Tibial nerve (tissue), 4 donors: ENCODE data around the gene NFATC1. TPM values are rescaled to one million over a fixed set of nuclear protein-coding genes. Genes with fewer than 3 reads are reported as not detected.

Experiments
- DNase-seq, 2 donors: peaks; one replicate each; pipeline ENCODE4 v3.0.0-alpha.2; 2019; ENCODE audit warnings: low spot score in 2 of 2
- H3K27ac ChIP-seq, 4 donors: fragments of 200-600 bp; sonication (generic) in 3 of 4; one replicate each; pipeline ENCODE4 v1.5.1; 2017 to 2019; ENCODE audit warnings: mild to moderate bottlenecking in 1 of 4
- H3K27me3 ChIP-seq, 2 donors: fragments of 200-600 bp; sonication (generic) in 1 of 2; one replicate each; pipeline versions ENCODE4 v1.5.1 to v1.6.0; 2017 to 2019
- H3K36me3 ChIP-seq, 3 donors: fragments of 200-600 bp; sonication (generic); one replicate each; pipeline ENCODE4 v1.5.1; 2018 to 2019
- H3K4me1 ChIP-seq, 4 donors: fragments of 200-600 bp; sonication (generic) in 3 of 4; one replicate each; pipeline ENCODE4 v1.5.1; 2017 to 2019
- H3K4me3 ChIP-seq, 4 donors: fragments of 200-600 bp; sonication (generic) in 3 of 4; one replicate each; pipeline ENCODE4 v1.5.1; 2017 to 2019; ENCODE audit warnings: mild to moderate bottlenecking in 1 of 4, moderate library complexity in 1 of 4
- H3K9me3 ChIP-seq, 4 donors: fragments of 200-600 bp; sonication (generic) in 3 of 4; one replicate each; pipeline ENCODE4 v1.5.1; 2017 to 2019
- EP300 ChIP-seq, 2 donors: sonication (generic); formaldehyde crosslinking; IDR thresholded peaks; one replicate each; pipeline ENCODE4 v1.6.1; 2017; ENCODE audit warnings: antibody characterized with exemption in 2 of 2, mild to moderate bottlenecking in 1 of 2
- POLR2A ChIP-seq, 2 donors: fragments of 450-650 bp; IDR thresholded peaks; one replicate each; pipeline ENCODE4 v1.6.1; 2017; ENCODE audit warnings: antibody characterized with exemption in 2 of 2, mild to moderate bottlenecking in 2 of 2, moderate library complexity in 2 of 2
- WGBS, 2 donors: methylation state at CpG; one replicate each; pipeline ENCODE4 v1.1.5; 2018; 5-methylcytosine and 5-hydroxymethylcytosine counted together
- total RNA-seq, 4 donors: library from RNA; depleted of rRNA; stranded (reverse); fragments of >200 nt; gene quantifications; one replicate each; pipeline ENCODE4 v1.1.0, GENCODE V29; 2016
- TF ChIP-seq, protein P1 (sequence below), 5 experiments: fragments of 200-600 bp in 3 of 5; fragments of 450-650 bp in 2 of 5; sonication (generic) in 3 of 5; IDR thresholded peaks; one replicate each; pipeline ENCODE4 v1.5.1; 2016 to 2019; ENCODE audit warnings: antibody characterized with exemption in 5 of 5, mild to moderate bottlenecking in 3 of 5, moderate library complexity in 2 of 5

Gene NFATC1
- total RNA-seq, 4 donors from 2014 or later = 33.7 to 48.6 (median 37.8) TPM

DNA sequence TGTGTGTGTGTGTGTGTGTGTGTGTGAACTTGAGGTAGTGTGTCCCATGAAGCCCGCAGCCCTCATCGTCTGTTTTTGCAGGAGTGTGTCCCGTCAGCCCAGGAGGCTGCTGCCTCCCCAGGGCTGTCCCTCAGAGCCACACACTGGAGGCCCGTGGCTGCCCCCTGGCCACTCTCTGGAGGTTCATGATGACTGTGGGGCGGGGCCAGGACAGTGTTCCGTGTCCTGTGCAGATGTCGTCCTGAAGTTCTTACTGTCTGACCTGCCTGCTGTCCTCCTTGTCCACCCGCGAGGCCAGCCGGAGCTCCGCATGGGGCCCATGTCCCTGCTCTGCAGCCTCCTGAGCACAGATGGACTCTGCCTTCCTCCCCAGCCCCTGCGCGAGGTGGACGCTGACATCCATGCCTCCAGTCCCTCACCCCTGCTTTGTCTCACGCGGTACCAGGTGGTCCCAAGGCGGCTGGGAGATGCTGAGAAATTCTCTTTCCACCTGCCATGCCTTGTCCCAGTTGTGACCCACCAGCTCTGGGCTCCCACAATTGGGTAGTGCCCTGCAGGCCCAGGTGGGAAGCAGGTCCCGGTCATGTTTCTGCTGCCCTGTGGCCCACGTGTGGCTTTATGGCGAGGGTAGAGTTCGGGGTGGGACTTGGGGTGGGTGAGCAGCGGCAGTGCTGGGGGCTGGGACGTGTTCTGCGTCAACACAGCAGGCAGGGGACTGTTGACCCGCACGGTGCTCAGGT lies 92.8 kb downstream of the NFATC1 start:
- no peak overlapping the region for H3K4me3 ChIP-seq
- H3K27me3 ChIP-seq = no peaks in the 10 kb centered on the region
- 86 to 89% methylated on average over 26 of the region's 26 CpGs for WGBS, 2 donors
- peaks cover 0 to 31% (median 8%) of the 10 kb centered on the region in 4 donors for H3K4me1 ChIP-seq
- H3K9me3 ChIP-seq = no peaks in the 10 kb centered on the region
- H3K27ac ChIP-seq = no peak overlapping the region
- TF ChIP-seq, protein P1, sequence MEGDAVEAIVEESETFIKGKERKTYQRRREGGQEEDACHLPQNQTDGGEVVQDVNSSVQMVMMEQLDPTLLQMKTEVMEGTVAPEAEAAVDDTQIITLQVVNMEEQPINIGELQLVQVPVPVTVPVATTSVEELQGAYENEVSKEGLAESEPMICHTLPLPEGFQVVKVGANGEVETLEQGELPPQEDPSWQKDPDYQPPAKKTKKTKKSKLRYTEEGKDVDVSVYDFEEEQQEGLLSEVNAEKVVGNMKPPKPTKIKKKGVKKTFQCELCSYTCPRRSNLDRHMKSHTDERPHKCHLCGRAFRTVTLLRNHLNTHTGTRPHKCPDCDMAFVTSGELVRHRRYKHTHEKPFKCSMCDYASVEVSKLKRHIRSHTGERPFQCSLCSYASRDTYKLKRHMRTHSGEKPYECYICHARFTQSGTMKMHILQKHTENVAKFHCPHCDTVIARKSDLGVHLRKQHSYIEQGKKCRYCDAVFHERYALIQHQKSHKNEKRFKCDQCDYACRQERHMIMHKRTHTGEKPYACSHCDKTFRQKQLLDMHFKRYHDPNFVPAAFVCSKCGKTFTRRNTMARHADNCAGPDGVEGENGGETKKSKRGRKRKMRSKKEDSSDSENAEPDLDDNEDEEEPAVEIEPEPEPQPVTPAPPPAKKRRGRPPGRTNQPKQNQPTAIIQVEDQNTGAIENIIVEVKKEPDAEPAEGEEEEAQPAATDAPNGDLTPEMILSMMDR (IDR thresholded peaks at IDR 0.05) = no peak
- TF ChIP-seq EP300 (IDR thresholded peaks at IDR 0.05) = no peak
- TF ChIP-seq POLR2A (IDR thresholded peaks at IDR 0.05) = no peak
- DNase-seq = no peak
- H3K36me3 ChIP-seq = peaks cover 0 to 70% (median 8%) of the 10 kb centered on the region in 3 donors

DNA sequence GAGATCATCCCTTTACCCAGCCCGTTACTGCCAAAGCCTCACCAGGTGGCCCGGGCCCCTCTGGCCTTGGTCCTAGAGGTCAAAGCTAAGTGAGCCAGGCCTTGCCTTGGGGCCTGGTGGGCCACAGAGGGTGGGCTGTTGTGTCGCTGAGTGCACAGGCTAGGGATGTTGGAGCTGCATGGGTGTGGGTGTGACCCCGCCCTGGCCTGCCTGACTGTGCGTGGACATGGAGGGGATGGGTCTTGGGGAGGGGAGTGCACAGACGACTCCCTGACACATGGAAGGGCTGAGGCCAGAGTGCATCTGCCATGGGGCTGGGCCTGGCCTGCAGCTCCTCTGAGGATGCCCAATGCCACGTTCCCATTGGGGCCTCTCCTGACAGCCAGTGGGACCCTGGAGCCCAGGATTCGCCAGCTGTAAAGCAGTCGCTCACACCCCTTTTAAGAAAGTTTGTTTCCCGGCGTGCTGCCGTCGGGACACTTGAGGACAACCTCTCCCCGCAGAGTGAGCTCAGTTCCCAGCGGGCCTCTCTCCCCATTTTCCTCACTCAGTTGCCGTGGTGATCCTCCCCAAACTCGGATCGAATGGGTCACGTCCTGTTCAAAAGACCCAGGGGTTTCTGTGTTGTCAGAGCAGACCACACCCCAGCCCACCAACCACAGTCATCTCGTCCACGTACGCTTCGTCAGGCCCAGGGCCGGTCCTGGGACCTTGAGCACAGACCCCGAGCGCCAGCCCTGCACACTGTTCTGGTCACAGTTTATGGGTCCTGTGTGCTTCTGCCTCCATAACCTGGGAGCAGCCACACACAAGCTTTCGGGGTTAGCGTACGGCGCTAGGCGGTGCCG lies 93.5 kb downstream of the NFATC1 start:
- DNase-seq = no peak
- H3K36me3 ChIP-seq = peaks cover 0 to 77% (median 8%) of the 10 kb centered on the region in 3 donors
- H3K27me3 ChIP-seq = no peaks in the 10 kb centered on the region
- H3K4me3 ChIP-seq = no peak overlapping the region
- peaks cover 0 to 24% (median 8%) of the 10 kb centered on the region in 4 donors for H3K4me1 ChIP-seq
- no peak overlapping the region for H3K27ac ChIP-seq
- TF ChIP-seq, protein P1 (IDR thresholded peaks at IDR 0.05) = no peak
- TF ChIP-seq POLR2A (IDR thresholded peaks at IDR 0.05) = no peak
- TF ChIP-seq EP300 (IDR thresholded peaks at IDR 0.05) = no peak
- H3K9me3 ChIP-seq = no peaks in the 10 kb centered on the region
- WGBS, 2 donors = 91 to 94% methylated on average over 26 to 30 of the region's 32 CpGs

DNA sequence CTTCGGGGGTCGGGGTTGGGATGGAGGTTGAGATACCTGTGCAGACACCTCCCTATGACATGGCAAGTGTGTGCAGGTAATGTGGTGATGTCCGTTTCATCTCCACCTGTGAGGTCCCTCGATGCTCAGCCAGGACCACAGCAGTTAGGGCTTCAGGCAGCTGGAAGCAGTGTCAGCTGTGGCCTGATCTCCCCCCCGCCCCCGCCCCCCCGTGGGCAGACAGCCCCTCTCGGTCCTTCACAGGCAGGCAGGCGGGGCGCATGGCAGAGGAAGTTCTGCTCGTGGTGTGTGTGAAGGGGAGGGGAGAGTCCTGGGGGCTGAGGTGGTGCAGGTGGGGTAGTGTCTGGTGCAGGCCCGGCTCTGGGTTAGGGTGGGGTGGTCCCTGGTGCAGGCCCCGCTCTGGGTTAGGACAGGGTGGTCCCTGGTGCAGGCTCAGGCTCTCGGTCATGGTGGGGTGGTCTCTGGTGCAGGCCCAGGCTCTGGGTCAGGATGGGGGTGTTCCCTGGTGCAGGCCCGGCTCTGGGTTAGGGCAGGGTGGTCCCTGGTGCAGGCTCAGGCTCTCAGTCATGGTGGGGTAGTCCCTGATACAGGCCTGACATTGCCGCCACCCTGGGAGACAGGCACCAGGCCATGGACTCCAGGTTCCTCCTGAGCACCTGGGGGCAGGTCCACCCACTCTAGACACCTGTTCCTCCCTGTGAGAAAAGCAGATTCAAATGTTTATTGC lies 94.3 kb downstream of the NFATC1 start:
- Histone ChIP-seq H3K9me3 (no peaks in the 10 kb centered on the region), H3K4me3 (no peak overlapping the region), H3K27me3 (no peaks in the 10 kb centered on the region), H3K27ac (no peak overlapping the region), H3K4me1 (peaks cover 0 to 16% (median 6%) of the 10 kb centered on the region in 4 donors), H3K36me3 (peaks cover 0 to 82% (median 8%) of the 10 kb centered on the region in 3 donors)
- TF ChIP-seq POLR2A (IDR thresholded peaks at IDR 0.05) (no peak), EP300 (IDR thresholded peaks at IDR 0.05) (no peak)
- TF ChIP-seq, protein P1 (IDR thresholded peaks at IDR 0.05) = no peak
- no peak for DNase-seq
- 83 to 88% methylated on average over 14 of the region's 16 CpGs for WGBS, 2 donors

DNA sequence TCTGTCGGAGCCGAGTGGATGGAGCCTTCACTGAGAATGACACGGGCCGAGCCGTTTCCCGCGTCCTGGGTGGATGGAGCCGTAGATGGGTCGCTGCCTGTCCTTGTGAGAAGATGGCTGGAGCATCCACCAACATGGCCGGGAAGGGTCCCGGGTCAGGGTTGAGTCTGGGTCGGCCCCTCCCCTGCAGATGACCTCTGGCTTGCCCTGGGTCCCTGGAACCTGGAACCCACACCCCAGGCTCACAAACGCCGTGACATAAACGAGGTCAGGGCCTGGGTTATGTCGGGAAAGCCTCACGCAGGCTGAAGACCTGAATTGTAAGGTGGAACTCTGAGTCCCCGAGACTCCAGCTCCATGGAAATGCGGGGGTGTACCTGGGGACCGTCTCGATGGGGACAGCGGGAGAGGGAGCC lies 94.9 kb downstream of the NFATC1 start:
- no peak overlapping the region for H3K27ac ChIP-seq
- no peak overlapping the region for H3K4me3 ChIP-seq
- no peaks in the 10 kb centered on the region for H3K9me3 ChIP-seq
- no peak for DNase-seq
- no peaks in the 10 kb centered on the region for H3K27me3 ChIP-seq
- H3K4me1 ChIP-seq = peaks cover 0 to 10% (median 2%) of the 10 kb centered on the region in 4 donors
- WGBS, 2 donors = 84 to 89% methylated on average over 15 to 20 of the region's 22 CpGs
- TF ChIP-seq EP300 (IDR thresholded peaks at IDR 0.05) (no peak), POLR2A (IDR thresholded peaks at IDR 0.05) (no peak)
- TF ChIP-seq, protein P1 (IDR thresholded peaks at IDR 0.05) = no peak
- H3K36me3 ChIP-seq = peaks cover 0 to 87% (median 8%) of the 10 kb centered on the region in 3 donors
